Rectal smooth muscle tissue (tissue), 1 donor: ENCODE results near the gene KIF18A.

Experiments
- H3K27ac ChIP-seq: one replicate; pipeline ENCODE4 v1.7.0; 2013; ENCODE audit warnings: low read depth, low read length, inconsistent platforms
- H3K27me3 ChIP-seq: one replicate; pipeline ENCODE4 v1.7.0; 2013; ENCODE audit warnings: low read length; ENCODE audit not compliant: control insufficient read depth, insufficient read depth
- H3K36me3 ChIP-seq: one replicate; pipeline ENCODE4 v1.7.0; 2013; ENCODE audit warnings: low read length; ENCODE audit not compliant: control insufficient read depth, insufficient read depth
- H3K4me1 ChIP-seq: one replicate; pipeline ENCODE4 v1.7.0; 2013; ENCODE audit warnings: low read length; ENCODE audit not compliant: control insufficient read depth, insufficient read depth
- H3K4me3 ChIP-seq: one replicate; pipeline ENCODE4 v1.7.0; 2013; ENCODE audit warnings: low read length
- H3K9ac ChIP-seq: one replicate; pipeline ENCODE4 v1.7.0; 2013; ENCODE audit warnings: low read length

Gene KIF18A

GRCh38 chr11:27971171-27971570 is 136.8 kb downstream of the KIF18A start:
- no peaks in the 10 kb centered on the region for H3K36me3 ChIP-seq
- no peaks in the 10 kb centered on the region for H3K4me1 ChIP-seq

More at GRCh38 chr11:27971171-27971570, 136.8 kb downstream of the KIF18A start:
- no peak overlapping the region for H3K27ac ChIP-seq
- H3K9ac ChIP-seq, result no peak overlapping the region
- H3K4me3 ChIP-seq, result no peak overlapping the region
- H3K27me3 ChIP-seq, result no peaks in the 10 kb centered on the region
